ENCODE measurements around the gene LIMA1.
"Not testable (repeated sequence)": the region's sequence is repeated elsewhere in the genome, so short reads cannot be mapped to it uniquely, and the experiment has no call there.

The LIMA1 gene

DNA sequence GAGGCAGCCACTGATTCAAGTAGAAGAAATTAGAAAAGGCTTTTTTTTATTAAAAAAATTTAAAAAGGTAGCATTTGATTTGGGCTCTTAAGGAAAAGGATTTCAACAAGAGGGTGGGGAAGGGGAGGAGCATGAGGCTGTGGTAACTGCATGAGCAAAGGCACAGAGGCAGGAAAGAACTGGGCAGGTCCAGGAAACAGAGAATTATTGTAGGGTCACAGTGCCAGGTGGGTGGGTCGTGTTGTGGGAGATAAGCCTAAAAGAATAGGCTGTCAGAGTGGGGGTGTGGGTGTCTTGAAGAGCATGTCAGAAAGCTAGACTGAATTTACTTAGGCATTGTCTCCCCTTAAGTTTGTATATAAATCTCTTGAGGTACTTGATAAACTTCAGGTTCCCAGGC lies 7.8 kb downstream of the LIMA1 start:
- CTCF ChIA-PET = interaction anchor here (0.6 kb wide), 1 partner anchor 21 kb away, joined by 3 read pairs; no protein-coding TSS in a partner anchor
- DNase-seq (ENCODE audit: extremely low spot score) = no peak
- TF ChIP-seq LEF1 (IDR thresholded peaks at IDR 0.05; ENCODE audit: borderline replicate concordance) (no peak), SUZ12 (IDR thresholded peaks at IDR 0.05) (no peak), CTBP1 (IDR thresholded peaks at IDR 0.05; ENCODE audit: borderline replicate concordance) (no peak), ARNT (IDR thresholded peaks at IDR 0.05) (no peak), TARDBP (IDR thresholded peaks at IDR 0.05) (no peak), L3MBTL2 (conservative IDR thresholded peaks at IDR 0.05) (no peak)
- TF ChIP-seq, protein P1, sequence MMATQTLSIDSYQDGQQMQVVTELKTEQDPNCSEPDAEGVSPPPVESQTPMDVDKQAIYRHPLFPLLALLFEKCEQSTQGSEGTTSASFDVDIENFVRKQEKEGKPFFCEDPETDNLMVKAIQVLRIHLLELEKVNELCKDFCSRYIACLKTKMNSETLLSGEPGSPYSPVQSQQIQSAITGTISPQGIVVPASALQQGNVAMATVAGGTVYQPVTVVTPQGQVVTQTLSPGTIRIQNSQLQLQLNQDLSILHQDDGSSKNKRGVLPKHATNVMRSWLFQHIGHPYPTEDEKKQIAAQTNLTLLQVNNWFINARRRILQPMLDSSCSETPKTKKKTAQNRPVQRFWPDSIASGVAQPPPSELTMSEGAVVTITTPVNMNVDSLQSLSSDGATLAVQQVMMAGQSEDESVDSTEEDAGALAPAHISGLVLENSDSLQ (IDR thresholded peaks at IDR 0.05) = no peak
- POLR2A ChIA-PET = interaction anchor here (0.6 to 2.5 kb wide), 2 partner anchors 8 to 108 kb away, joined by 3 to 7 read pairs; partner anchors contain the start of genes CERS5 and LIMA1

DNA sequence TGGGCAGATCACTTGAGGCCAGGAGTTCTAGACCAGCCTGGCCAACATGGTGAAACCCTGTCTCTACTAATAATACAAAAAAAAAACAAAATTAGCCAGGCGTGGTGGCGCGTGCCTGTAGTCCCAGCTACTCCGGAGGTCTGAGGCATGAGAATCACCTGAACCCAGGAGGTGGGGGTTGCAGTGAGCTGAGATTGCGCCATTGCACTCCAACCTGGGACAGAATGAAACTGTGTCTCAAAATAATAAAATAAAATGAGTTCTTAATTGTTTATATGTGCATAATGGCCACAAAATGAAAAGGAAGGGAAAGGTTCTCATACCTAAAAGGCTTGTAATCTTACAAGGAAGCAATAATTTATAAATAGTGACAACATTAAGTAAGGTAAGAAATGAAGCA lies 8.2 kb downstream of the LIMA1 start:
- POLR2A ChIA-PET = interaction anchor here (0.6 to 2.5 kb wide), 3 partner anchors 9 to 108 kb away, joined by 3 to 7 read pairs (median 4); partner anchors contain the start of genes CERS5 and LIMA1
- DNase-seq (ENCODE audit: extremely low spot score) = not testable (repeated sequence)
- CTCF ChIA-PET = interaction anchor here (0.6 kb wide), 2 partner anchors 22 to 51 kb away, joined by 3 read pairs; no protein-coding TSS in a partner anchor

DNA sequence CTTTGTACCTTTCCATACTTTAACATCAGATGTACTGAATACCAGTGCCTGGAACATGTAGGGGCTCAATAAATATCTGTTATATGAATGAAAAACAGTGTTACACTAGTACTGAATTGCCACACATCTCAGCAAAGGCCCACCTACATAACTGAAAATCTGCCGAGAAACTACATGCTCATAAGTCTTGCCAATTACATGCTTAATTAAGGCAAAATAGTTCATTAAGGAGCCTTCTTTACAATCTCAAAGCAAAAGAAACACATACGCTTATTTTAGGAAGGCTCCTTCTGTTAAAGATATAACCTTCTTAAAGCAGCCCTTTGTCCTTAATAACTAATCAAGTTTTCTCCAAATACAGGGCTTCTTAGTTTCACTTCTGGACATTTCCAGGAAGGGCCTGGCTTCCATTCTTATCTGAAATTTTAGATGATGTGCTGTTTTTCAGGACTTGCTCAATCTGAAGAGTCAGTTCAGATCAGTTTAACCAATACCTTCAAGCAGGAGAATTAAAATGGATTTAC lies 11.5 kb downstream of the LIMA1 start:
- POLR2A ChIA-PET = interaction anchor here (0.8 kb wide), 1 partner anchor 12 kb away, joined by 4 read pairs; the partner anchor contains the start of gene LIMA1
- CTCF ChIA-PET = no interaction called here
- no peak for DNase-seq (ENCODE audit: extremely low spot score)
- no peak for TF ChIP-seq TARDBP (IDR thresholded peaks at IDR 0.05)
- no peak for TF ChIP-seq CTBP1 (IDR thresholded peaks at IDR 0.05; ENCODE audit: borderline replicate concordance)
- TF ChIP-seq, protein P1 (IDR thresholded peaks at IDR 0.05) = no peak
- no peak for TF ChIP-seq FOXM1 (IDR thresholded peaks at IDR 0.05; ENCODE audit: borderline replicate concordance)
- no peak for TF ChIP-seq SP1 (IDR thresholded peaks at IDR 0.05)
- TF ChIP-seq LEF1 (IDR thresholded peaks at IDR 0.05; ENCODE audit: borderline replicate concordance) = no peak

DNA sequence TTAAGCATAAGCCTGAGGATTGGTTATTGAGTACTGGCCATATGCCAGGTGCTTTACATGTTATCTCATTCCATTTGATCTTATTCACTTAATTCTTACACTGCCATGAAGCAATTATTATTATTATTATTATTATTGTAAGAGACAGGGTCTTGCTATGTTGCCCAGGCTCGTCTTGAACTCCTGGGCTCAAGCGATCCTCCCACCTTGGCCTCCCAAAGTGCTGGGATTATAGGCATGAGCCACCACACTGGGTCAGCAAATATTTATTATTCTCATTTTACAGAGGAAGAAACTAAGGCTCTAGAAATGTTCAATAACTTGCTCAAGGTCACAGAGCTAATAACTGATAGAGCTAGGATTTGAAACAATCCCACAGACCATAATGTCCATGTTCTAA lies 14.8 kb downstream of the LIMA1 start:
- DNase-seq (ENCODE audit: extremely low spot score) = no peak
- POLR2A ChIA-PET = no interaction called here
- CTCF ChIA-PET = no interaction called here
- TF ChIP-seq BHLHE40 (IDR thresholded peaks at IDR 0.05; ENCODE audit: borderline replicate concordance) (no peak), TARDBP (IDR thresholded peaks at IDR 0.05) (no peak), SP1 (IDR thresholded peaks at IDR 0.05) (no peak), LEF1 (IDR thresholded peaks at IDR 0.05; ENCODE audit: borderline replicate concordance) (no peak), ELF4 (IDR thresholded peaks at IDR 0.05) (no peak), L3MBTL2 (conservative IDR thresholded peaks at IDR 0.05) (no peak), NFRKB (IDR thresholded peaks at IDR 0.05) (no peak), HDGF (IDR thresholded peaks at IDR 0.05; ENCODE audit: borderline replicate concordance) (no peak), CTBP1 (IDR thresholded peaks at IDR 0.05; ENCODE audit: borderline replicate concordance) (no peak), FOXM1 (IDR thresholded peaks at IDR 0.05; ENCODE audit: borderline replicate concordance) (no peak), FOXA1 (IDR thresholded peaks at IDR 0.05) (no peak), FOXK2 (IDR thresholded peaks at IDR 0.05) (no peak), ZNF384 (IDR thresholded peaks at IDR 0.05) (no peak), ARNT (IDR thresholded peaks at IDR 0.05) (no peak)
- TF ChIP-seq, protein P1 (IDR thresholded peaks at IDR 0.05) = no peak

DNA sequence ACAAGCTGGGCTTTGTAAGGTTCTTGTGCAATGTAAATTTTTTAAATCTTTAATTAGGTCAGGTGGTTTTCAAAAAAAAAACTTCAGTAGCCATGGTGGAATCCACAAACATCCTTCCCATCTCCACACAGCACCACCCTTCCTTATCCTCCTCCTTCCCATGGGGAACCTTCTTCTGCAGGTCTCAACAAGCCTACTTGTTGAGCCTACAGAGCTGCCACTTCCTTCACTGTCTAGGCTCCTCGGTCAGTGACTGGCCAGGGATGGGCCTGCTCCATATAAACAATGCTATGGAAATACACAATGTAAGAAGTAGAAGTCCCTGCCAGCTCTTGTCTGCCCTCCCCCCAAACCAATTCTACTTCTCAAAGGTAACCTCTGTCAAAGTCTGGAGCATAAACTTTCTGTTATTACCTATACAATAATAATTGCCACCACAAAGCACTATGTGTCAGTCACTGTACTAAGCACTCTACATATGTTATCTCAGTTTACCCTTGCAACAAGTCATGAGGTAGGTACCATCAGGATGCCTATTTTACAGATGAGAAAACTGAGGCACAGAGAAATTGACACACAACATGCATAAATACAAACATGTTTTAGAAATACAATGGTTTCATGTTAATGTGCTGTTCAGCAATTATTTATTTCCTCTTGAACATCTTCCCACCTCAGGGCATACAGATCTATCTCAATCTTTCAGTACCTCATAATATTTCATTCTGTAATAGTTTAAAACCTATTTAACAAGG lies 17.4 kb downstream of the LIMA1 start:
- ChIA-PET POLR2A (no interaction called here), CTCF (no interaction called here)
- DNase-seq (ENCODE audit: extremely low spot score) = no peak
- TF ChIP-seq L3MBTL2 (conservative IDR thresholded peaks at IDR 0.05) (no peak), FOXK2 (IDR thresholded peaks at IDR 0.05) (no peak), SP1 (IDR thresholded peaks at IDR 0.05) (no peak), TARDBP (IDR thresholded peaks at IDR 0.05) (no peak), NFRKB (IDR thresholded peaks at IDR 0.05) (no peak), HDGF (IDR thresholded peaks at IDR 0.05; ENCODE audit: borderline replicate concordance) (no peak)

DNA sequence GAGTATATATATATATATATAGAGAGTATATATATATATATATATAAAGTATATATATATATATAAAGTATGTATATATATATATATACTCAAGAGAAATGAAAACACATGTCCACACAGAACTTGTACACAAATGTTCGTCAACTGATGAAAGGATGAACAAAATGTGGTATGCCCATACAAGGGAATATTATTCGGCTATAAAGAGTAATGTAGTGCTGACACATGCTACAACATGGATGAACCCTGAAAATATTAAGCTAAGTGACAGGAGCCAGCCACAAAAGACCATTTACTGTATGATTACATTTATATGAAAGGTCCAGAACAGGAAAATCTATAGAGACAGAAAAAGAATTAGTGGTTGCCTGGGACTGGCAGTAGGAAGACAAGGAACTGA lies 19.5 kb downstream of the LIMA1 start:
- TF ChIP-seq CTBP1 (IDR thresholded peaks at IDR 0.05; ENCODE audit: borderline replicate concordance) (no peak), SUZ12 (IDR thresholded peaks at IDR 0.05) (no peak), ARNT (IDR thresholded peaks at IDR 0.05) (no peak), FOXA1 (IDR thresholded peaks at IDR 0.05) (no peak), ELF4 (IDR thresholded peaks at IDR 0.05) (no peak), SP1 (IDR thresholded peaks at IDR 0.05) (no peak), LEF1 (IDR thresholded peaks at IDR 0.05; ENCODE audit: borderline replicate concordance) (no peak), ZNF384 (IDR thresholded peaks at IDR 0.05) (no peak), FOXM1 (IDR thresholded peaks at IDR 0.05; ENCODE audit: borderline replicate concordance) (no peak), NFRKB (IDR thresholded peaks at IDR 0.05) (no peak), L3MBTL2 (conservative IDR thresholded peaks at IDR 0.05) (no peak)
- TF ChIP-seq, protein P1 (IDR thresholded peaks at IDR 0.05) = no peak
- ChIA-PET POLR2A (no interaction called here), CTCF (no interaction called here)
- no peak for DNase-seq (ENCODE audit: extremely low spot score)

All from HEK293T (cell line).